T1000 (cell line): ENCODE results near the gene TRIM29.

ENCODE experiments used
- DNase-seq: peaks from one replicate; lab custom pipeline; 2025; ENCODE audit warnings: mixed read lengths; lab: John Stamatoyannopoulos, UW

The TRIM29 gene

GRCh38 chr11:120122924-120123683, 14.8 kb downstream of the TRIM29 start:
- no peak for DNase-seq

GRCh38 chr11:120121914-120122473, 15.9 kb downstream of the TRIM29 start:
- no peak for DNase-seq

GRCh38 chr11:120121336-120121735, 16.6 kb downstream of the TRIM29 start:
- no peak for DNase-seq

GRCh38 chr11:120120805-120121335, 17.0 kb downstream of the TRIM29 start:
- no peak for DNase-seq

- no peak for DNase-seq
Measured at GRCh38 chr11:120119121-120119520, 18.8 kb downstream of the TRIM29 start.

- DNase-seq, result no peak
Measured at GRCh38 chr11:120117991-120118390, 19.9 kb downstream of the TRIM29 start.

- no peak for DNase-seq
Measured at GRCh38 chr11:120116966-120117365, 20.9 kb downstream of the TRIM29 start.

GRCh38 chr11:120115272-120116000, 22.5 kb downstream of the TRIM29 start:
- no peak for DNase-seq

- DNase-seq, result no peak
Measured at GRCh38 chr11:120112174-120112796, 25.6 kb downstream of the TRIM29 start.

- DNase-seq, result no peak
Measured at GRCh38 chr11:120109531-120109930, 28.4 kb downstream of the TRIM29 start.

GRCh38 chr11:120108785-120109168, 29.1 kb downstream of the TRIM29 start:
- DNase-seq, result no peak

GRCh38 chr11:120108154-120108784, 29.6 kb downstream of the TRIM29 start:
- DNase-seq, result no peak

- no peak for DNase-seq
Measured at GRCh38 chr11:120107692-120108091, 30.2 kb downstream of the TRIM29 start.

- no peak for DNase-seq
Measured at GRCh38 chr11:120106354-120107150, 31.4 kb downstream of the TRIM29 start.

- DNase-seq, result no peak
Measured at GRCh38 chr11:120105576-120105975, 32.3 kb downstream of the TRIM29 start.

GRCh38 chr11:120104041-120104565, 33.8 kb downstream of the TRIM29 start:
- no peak for DNase-seq

GRCh38 chr11:120102864-120103122, 35.1 kb downstream of the TRIM29 start:
- no peak for DNase-seq

GRCh38 chr11:120102050-120102863, 35.7 kb downstream of the TRIM29 start:
- no peak for DNase-seq

GRCh38 chr11:120098503-120099020, 39.4 kb downstream of the TRIM29 start:
- no peak for DNase-seq
